Activated CD4-positive, alpha-beta T cell treated with anti-CD3 and anti-CD28 coated beads for 36 hours (primary cell): Measurements from ENCODE around the gene ENTHD1. TPM values are rescaled to one million over a fixed set of nuclear protein-coding genes. Genes with fewer than 3 reads are reported as not detected.

ENCODE experiments used
- ATAC-seq: fragments of 200-7000 bp; cut with Tn5 transposase; one replicate; pipeline ENCODE4 v1.10.0; 2021; ENCODE audit warnings: mild to moderate bottlenecking, moderate library complexity
- CTCF ChIA-PET: fragments of 350-600 bp; sonication (Branson Sonifier 250); formaldehyde crosslinking; loops from one replicate; lab custom pipeline; 2021; ENCODE audit warnings: antibody characterized with exemption; lab: Charles Lee
- POLR2A ChIA-PET: fragments of 350-600 bp; sonication (Branson Sonifier 250); formaldehyde crosslinking; loops from one replicate; lab custom pipeline; 2021; ENCODE audit warnings: antibody characterized with exemption, inconsistent platforms; lab: Charles Lee
- DNase-seq: peaks from one replicate; pipeline ENCODE4 v3.0.0-alpha.2; 2020
- H3K27ac Mint-ChIP-seq: one replicate; pipeline ENCODE4 v1.8.0; 2021; ENCODE audit warnings: mixed read lengths
- H3K27me3 Mint-ChIP-seq: one replicate; pipeline ENCODE4 v1.8.0; 2021; ENCODE audit warnings: mixed read lengths
- H3K36me3 Mint-ChIP-seq: one replicate; pipeline ENCODE4 v1.8.0; 2021; ENCODE audit warnings: low read depth, mixed read lengths
- H3K4me1 Mint-ChIP-seq: one replicate; pipeline ENCODE4 v1.8.0; 2021; ENCODE audit warnings: mixed read lengths
- H3K4me3 Mint-ChIP-seq: one replicate; pipeline ENCODE4 v1.8.0; 2021; ENCODE audit warnings: mild to moderate bottlenecking, moderate library complexity, mixed read lengths
- H3K9me3 Mint-ChIP-seq: one replicate; pipeline ENCODE4 v1.8.0; 2021; ENCODE audit warnings: low read depth, mixed read lengths
- intact Hi-C, 2 experiments: fragments of 100-400 bp; cut with DNase I in 1 of 2; cut with micrococcal nuclease in 1 of 2; formaldehyde crosslinking; loops; one replicate each; pipeline versions ENCODE4 v1.14.2 to v1.15.1; 2022 to 2024; cut with DNase I, micrococcal nuclease
- total RNA-seq, 2 experiments: library from RNA; stranded (reverse); gene quantifications; one replicate each; pipeline ENCODE4 v1.2.3, GENCODE V29; 2021

Gene ENTHD1, protein sequence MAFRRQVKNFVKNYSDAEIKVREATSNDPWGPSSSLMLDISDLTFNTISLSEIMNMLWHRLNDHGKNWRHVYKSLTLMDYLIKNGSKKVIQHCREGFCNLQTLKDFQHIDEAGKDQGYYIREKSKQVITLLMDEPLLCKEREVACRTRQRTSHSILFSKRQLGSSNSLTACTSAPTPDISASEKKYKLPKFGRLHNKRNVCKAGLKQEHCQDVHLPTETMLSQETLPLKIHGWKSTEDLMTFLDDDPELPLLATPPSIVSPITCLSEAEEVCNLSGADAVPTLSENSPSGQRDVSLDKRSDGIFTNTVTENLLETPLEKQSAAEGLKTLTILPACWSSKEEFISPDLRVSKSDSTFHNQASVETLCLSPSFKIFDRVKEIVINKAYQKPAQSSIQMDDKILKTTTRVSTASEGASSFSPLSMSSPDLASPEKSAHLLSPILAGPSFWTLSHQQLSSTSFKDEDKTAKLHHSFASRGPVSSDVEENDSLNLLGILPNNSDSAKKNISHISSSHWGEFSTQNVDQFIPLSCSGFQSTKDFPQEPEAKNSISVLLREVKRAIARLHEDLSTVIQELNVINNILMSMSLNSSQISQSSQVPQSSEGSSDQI
- under 1 TPM; 0.59 to 0.70 TPM for total RNA-seq

DNA sequence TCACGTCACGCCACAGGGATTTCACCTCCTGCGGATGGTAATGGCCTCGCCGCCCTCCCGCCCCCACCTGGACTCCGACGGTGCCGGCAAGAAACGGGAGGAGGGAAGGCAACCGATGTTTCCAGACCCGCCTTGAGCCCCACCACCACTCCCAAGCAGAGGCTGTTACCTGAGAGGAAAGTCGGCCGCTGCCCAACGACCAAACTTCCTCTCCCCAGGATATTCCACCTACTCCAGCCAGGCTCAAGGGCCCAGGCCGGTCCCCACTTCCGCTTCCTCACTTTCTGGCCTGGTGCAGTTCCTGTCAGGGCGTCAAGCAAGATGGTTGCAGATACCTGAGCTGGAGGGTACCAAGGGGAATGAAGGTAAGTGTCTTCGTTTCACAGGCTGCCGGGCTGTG lies at the start of gene ENTHD1:
Gene ENTHD1 (minus strand): TSS at position 235 of the 400 bp plus-strand sequence. CDS start 6,012 bp downstream, outside the sequence.
- H3K4me3 Mint-ChIP-seq = no peak within 1 kb of the TSS
- ATAC-seq = no peak
- H3K9me3 Mint-ChIP-seq = no peaks in the 10 kb centered on the region
- CTCF ChIA-PET = interaction anchor here (0.7 kb wide), 1 partner anchor 381 kb away, joined by 3 read pairs; no protein-coding TSS in a partner anchor
- H3K36me3 Mint-ChIP-seq = no peaks in the 10 kb centered on the region
- no peak for DNase-seq
- POLR2A ChIA-PET = no interaction called here
- no peak within 1 kb of the TSS for H3K27ac Mint-ChIP-seq
- intact Hi-C loops = no loop called here
- H3K4me1 Mint-ChIP-seq = peaks cover 18% of the 10 kb centered on the region
- no peaks in the 10 kb centered on the region for H3K27me3 Mint-ChIP-seq

DNA sequence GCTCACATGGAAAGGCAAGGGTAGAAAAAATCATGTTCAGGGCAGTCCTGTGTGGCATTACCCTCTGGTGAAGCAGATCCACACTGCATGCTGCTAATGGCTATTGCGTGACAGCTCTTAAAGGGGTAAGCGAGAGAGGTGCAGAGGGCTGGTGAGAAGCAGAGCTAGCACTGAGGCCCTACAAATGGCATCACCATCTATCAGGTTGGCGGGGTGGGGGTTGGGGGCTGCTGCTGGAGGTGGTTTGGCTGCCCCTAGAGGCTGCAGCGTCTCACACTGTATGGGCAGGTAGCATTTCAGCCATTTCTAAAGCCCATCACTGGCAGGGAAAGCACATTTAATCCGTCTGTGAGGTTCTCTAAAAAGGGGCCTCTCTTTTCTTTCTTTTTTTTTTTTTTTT lies 49.8 kb upstream of the ENTHD1 start:
- intact Hi-C loops = loop anchor here (5.0 to 10.0 kb wide), 3 partner anchors 321 to 401 kb away; partner anchors contain the start of gene ADSL (in 1 of the 2)
- Mint-ChIP-seq H3K9me3 (no peaks in the 10 kb centered on the region), H3K27ac (peak overlapping the region; percentile 90), H3K27me3 (no peaks in the 10 kb centered on the region), H3K4me3 (peak overlapping the region; percentile 57), H3K36me3 (no peaks in the 10 kb centered on the region), H3K4me1 (peaks cover 92% of the 10 kb centered on the region)
- ATAC-seq = peak; percentile 15
- DNase-seq = peak; percentile 72
- ChIA-PET CTCF (interaction anchor here (0.6 to 2.9 kb wide), 17 partner anchors 8 to 450 kb away, joined by 3 to 29 read pairs (median 4); no protein-coding TSS in a partner anchor), POLR2A (interaction anchor here (0.6 to 1.3 kb wide), 3 partner anchors 9 to 441 kb away, joined by 3 to 4 read pairs (median 3); partner anchors contain the start of gene MIEF1)

DNA sequence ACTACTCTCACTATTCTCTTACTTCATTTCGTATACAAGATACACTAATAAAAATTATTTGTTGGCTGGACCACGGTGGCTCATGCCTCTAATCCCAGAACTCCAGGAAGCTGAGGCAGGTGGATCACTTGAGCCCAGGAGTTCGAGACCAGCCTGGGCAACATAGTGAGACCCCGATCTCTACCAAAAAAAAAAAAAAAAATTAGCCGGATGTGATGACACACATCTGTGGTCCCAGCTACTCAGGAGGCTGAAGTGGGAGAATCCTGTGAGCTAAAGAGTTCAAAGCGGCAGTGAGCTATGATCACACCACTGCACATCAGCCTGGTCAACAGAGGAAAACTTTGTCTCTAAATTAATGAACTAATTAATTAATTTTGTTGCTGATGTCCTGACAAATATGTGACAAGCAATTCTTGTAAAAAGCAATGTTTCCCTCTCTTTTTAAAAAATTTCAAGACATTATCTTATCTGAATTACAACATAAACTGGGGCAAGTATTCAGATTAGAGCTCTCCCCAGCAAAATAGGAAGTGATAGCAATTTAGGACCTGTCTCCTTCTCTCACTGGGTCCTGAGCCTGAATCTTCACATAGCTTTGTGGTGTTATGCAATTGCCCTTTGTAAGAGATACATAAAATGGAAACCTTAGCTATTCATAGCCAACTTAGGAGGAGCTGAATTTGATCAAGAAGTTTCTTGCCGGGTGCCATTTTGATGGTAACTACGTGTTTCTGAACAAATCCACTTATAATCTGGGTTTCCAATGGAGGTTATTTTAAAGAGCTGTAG lies 49.1 kb upstream of the ENTHD1 start:
- CTCF ChIA-PET = interaction anchor here (0.6 to 2.9 kb wide), 21 partner anchors 8 to 450 kb away, joined by 3 to 29 read pairs (median 4); no protein-coding TSS in a partner anchor
- no peaks in the 10 kb centered on the region for H3K9me3 Mint-ChIP-seq
- ATAC-seq = peak; percentile 20

DNA sequence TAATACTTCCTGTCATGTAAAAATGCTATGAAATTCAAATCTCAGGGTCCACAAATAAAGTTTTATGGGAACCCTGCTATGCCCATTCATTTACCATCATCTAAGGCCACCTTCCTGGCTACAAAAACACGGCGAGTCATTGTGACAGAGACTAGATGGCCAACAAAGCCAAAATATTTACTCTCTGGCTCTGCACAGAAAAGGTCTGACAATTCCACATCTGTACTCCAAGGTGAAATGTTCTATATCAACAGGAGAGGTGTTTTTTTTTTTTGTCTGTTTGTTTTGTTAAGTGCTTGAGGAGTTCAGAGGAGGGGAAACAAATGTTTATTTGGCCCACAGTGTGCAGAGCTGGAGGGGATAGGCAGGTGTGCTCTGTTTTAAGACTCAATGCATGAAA lies 48.0 kb upstream of the ENTHD1 start:
- DNase-seq = no peak
- H3K36me3 Mint-ChIP-seq = no peaks in the 10 kb centered on the region
- no peaks in the 10 kb centered on the region for H3K27me3 Mint-ChIP-seq
- ChIA-PET POLR2A (no interaction called here), CTCF (interaction anchor here (0.9 to 2.5 kb wide), 10 partner anchors 9 to 329 kb away, joined by 3 to 25 read pairs (median 5); no protein-coding TSS in a partner anchor)
- ATAC-seq = no peak
- H3K27ac Mint-ChIP-seq = peak overlapping the region; percentile 70
- no peak overlapping the region for H3K4me3 Mint-ChIP-seq
- H3K9me3 Mint-ChIP-seq = no peaks in the 10 kb centered on the region
- intact Hi-C loops = loop anchor here (2.0 to 10.0 kb wide), 4 partner anchors 319 to 407 kb away; partner anchors contain the start of gene ADSL (in 1 of the 2)
- H3K4me1 Mint-ChIP-seq = peaks cover 93% of the 10 kb centered on the region

More for the DNA sequence above, 49.1 kb upstream of the ENTHD1 start:
- no peaks in the 10 kb centered on the region for H3K36me3 Mint-ChIP-seq
- no peaks in the 10 kb centered on the region for H3K27me3 Mint-ChIP-seq
- peaks cover 93% of the 10 kb centered on the region for H3K4me1 Mint-ChIP-seq
- POLR2A ChIA-PET = interaction anchor here (0.6 to 1.3 kb wide), 8 partner anchors 10 to 701 kb away, joined by 3 to 6 read pairs (median 3); partner anchors contain the start of genes MIEF1 and TNRC6B
- intact Hi-C loops = loop anchor here (5.0 to 10.0 kb wide), 3 partner anchors 320 to 402 kb away; partner anchors contain the start of gene ADSL (in 1 of the 2)
- no peak for DNase-seq
- H3K27ac Mint-ChIP-seq = peak overlapping the region; percentile 90
- H3K4me3 Mint-ChIP-seq = peak overlapping the region; percentile 57

DNA sequence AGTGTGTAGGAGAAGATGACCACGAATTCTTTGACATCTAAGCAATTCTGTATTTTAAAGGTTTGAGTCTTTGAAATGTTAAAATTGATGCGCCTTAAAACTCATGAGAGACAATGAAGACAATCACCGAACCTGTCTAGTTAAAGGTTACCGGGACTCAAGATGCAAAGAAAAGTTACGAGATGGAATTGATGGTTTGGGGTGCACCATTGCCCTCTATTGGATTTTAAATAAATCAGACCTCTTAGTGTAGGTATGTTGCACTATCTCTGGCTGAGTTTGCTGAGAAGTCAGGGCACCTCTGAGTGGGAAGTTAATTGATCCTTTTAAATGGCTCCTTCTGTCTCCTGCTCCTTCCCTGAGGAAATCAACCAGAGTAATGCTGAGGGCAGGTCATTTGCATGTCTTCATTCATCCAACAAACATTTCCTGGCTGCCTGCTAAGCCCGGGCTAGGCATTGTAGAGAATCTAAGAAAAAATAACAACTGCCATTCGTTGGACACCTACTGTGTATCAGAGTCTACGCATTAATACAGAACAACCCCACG lies 47.3 kb upstream of the ENTHD1 start:
- DNase-seq (no peak), ATAC-seq (peak; percentile 39)
- Mint-ChIP-seq H3K4me1 (peaks cover 94% of the 10 kb centered on the region), H3K36me3 (no peaks in the 10 kb centered on the region), H3K27ac (peak overlapping the region; percentile 70), H3K27me3 (no peaks in the 10 kb centered on the region), H3K9me3 (no peaks in the 10 kb centered on the region), H3K4me3 (peak overlapping the region; percentile 21)
- intact Hi-C loops = loop anchor here (2.0 to 10.0 kb wide), 4 partner anchors 319 to 406 kb away; partner anchors contain the start of gene ADSL (in 1 of the 2)
- ChIA-PET CTCF (interaction anchor here (1.4 to 1.6 kb wide), 2 partner anchors 17 to 84 kb away, joined by 4 to 5 read pairs; no protein-coding TSS in a partner anchor), POLR2A (no interaction called here)

DNA sequence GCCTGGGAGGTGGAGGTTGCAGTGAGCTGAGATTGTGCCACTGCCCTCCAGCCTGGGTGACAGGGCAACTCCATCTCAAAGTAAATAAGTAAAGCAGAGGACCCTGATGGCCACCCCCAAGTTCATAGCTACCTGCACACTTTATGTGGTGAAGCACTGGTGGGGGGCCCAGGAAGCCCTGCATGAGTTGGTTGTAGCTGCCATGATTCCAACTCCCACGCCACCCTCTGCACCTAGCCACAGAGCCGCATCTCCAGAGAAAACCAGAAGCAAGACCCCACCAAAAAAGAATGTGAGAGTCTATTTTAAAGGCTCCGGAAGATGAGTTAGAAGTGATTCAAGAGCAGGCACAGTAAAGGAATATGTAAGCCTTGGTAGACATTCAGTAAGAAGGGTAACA lies 46.3 kb upstream of the ENTHD1 start:
- POLR2A ChIA-PET = no interaction called here
- intact Hi-C loops = loop anchor here (2.0 to 10.0 kb wide), 6 partner anchors 82 to 405 kb away; partner anchors contain the start of genes ADSL (in 1 of the 2) and RPS19BP1 (in 1 of the 2)
- Mint-ChIP-seq H3K9me3 (no peaks in the 10 kb centered on the region), H3K36me3 (no peaks in the 10 kb centered on the region), H3K4me3 (peak overlapping the region; percentile 21), H3K4me1 (peaks cover 93% of the 10 kb centered on the region), H3K27me3 (no peaks in the 10 kb centered on the region), H3K27ac (peak overlapping the region; percentile 70)
- DNase-seq = no peak
- CTCF ChIA-PET = interaction anchor here (0.6 to 4.3 kb wide), 6 partner anchors 12 to 405 kb away, joined by 3 to 18 read pairs (median 4); no protein-coding TSS in a partner anchor
- ATAC-seq = no peak

DNA sequence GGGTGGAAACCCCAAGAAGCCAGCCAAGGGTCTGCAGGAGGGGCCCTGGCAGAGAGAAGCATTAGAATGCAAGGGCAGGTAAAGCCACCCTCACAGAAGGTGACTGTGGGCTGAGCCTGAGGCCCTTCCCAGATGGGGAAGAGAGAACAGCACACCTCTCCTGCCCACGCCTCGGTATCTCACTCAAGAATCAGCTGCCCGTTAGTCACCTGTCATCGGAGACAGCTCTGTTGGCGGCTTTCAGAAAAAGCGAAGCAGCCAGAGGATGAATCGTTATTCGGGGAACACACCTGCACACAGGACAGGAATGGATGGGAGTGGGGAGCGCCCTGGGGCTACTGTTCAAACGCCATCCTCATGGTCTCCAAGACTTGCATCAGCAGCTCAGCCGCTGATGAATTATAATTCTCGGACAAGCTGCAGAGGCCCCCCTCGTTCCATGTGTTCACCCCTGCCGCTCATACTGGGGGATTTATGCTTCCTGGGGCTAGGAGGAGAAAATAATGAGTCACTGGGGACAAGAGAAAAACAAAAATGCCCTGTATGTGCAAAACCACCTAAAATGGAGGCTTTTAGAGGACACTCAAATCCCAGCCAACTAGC lies 45.0 kb upstream of the ENTHD1 start:
- Mint-ChIP-seq H3K9me3 (no peaks in the 10 kb centered on the region), H3K4me3 (peak overlapping the region; percentile 54), H3K36me3 (no peaks in the 10 kb centered on the region), H3K27ac (peak overlapping the region; percentile 92), H3K4me1 (peaks cover 93% of the 10 kb centered on the region), H3K27me3 (no peaks in the 10 kb centered on the region)
- POLR2A ChIA-PET = interaction anchor here (0.5 to 0.6 kb wide), 5 partner anchors 13 to 427 kb away, joined by 3 read pairs; no protein-coding TSS in a partner anchor
- intact Hi-C loops = loop anchor here in 1 of 2 experiments (5.0 to 10.0 kb wide), 2 partner anchors 84 to 404 kb away; partner anchors contain the start of gene RPS19BP1
- peak; percentile 81 for DNase-seq
- ATAC-seq = peak; percentile 58
- CTCF ChIA-PET = interaction anchor here (0.6 to 4.3 kb wide), 7 partner anchors 11 to 209 kb away, joined by 3 to 18 read pairs (median 4); no protein-coding TSS in a partner anchor

DNA sequence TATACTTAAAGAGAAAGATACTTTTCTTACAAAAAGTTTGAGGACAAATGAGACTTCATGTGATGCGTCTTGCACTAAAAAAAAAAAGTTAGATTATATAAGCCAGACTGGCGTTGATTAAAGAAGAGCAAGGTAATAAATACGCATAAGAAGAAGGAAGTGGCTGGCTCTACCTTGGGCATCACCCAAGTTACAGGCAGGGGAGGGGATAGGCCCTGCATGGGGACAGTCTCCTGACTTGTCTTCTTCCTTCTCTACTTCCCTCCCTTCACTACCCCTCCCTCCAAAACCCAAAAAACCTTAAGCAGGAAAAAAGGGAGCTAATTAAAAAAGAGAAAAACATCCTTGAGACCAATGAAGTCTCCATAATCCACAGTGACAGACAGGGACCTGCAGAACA lies 44.3 kb upstream of the ENTHD1 start:
- Mint-ChIP-seq H3K27me3 (no peaks in the 10 kb centered on the region), H3K9me3 (no peaks in the 10 kb centered on the region), H3K27ac (peak overlapping the region; percentile 92), H3K4me3 (peak overlapping the region; percentile 54), H3K4me1 (peaks cover 93% of the 10 kb centered on the region), H3K36me3 (no peaks in the 10 kb centered on the region)
- ChIA-PET CTCF (interaction anchor here (0.6 to 4.3 kb wide), 8 partner anchors 11 to 1975 kb away, joined by 3 to 18 read pairs (median 3); no protein-coding TSS in a partner anchor), POLR2A (interaction anchor here (0.6 kb wide), 3 partner anchors 14 to 32 kb away, joined by 3 read pairs; no protein-coding TSS in a partner anchor)
- ATAC-seq = no peak
- DNase-seq = peak; percentile 29
- intact Hi-C loops = loop anchor here in 1 of 2 experiments (5.0 to 10.0 kb wide), 2 partner anchors 84 to 403 kb away; partner anchors contain the start of gene RPS19BP1

DNA sequence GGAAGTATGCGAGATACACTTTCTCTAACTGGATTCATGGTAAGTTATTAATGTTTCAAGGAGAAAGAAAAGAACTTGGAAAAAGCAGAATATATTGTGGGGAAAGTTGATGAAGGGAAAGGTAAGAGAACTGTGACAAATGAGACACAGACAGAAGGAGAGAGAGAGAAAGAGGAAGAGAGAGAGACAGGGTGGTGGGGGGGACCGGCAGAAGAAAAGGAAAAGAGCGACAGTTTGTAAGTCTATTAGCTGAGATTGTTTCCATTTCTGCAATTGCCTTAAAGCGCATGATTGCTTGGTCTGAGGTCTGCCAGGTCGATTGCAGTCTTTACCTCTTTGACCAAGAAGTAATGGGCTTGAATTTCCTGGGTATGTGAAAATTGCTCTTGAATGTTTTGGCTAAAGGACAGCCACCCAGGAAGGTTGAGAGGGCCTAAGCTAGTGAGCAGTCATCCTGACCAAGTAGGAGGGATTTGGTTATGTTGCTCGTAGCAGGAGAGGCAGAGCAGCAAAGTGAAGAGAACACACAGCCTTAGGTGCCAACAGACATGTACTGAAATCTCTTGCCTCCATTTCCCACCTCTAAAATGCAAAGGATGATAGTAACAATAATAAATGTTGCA lies 43.1 kb upstream of the ENTHD1 start:
- Mint-ChIP-seq H3K4me3 (peak overlapping the region; percentile 69), H3K36me3 (no peaks in the 10 kb centered on the region), H3K27ac (peak overlapping the region; percentile 92), H3K9me3 (no peaks in the 10 kb centered on the region), H3K27me3 (no peaks in the 10 kb centered on the region), H3K4me1 (peaks cover 86% of the 10 kb centered on the region)
- ChIA-PET CTCF (interaction anchor here (0.5 to 4.3 kb wide), 10 partner anchors 9 to 257 kb away, joined by 3 to 18 read pairs (median 4); no protein-coding TSS in a partner anchor), POLR2A (interaction anchor here (0.7 to 1.1 kb wide), 2 partner anchors 11 to 30 kb away, joined by 3 to 9 read pairs; no protein-coding TSS in a partner anchor)
- ATAC-seq = no peak
- peak; percentile 18 for DNase-seq
- intact Hi-C loops = loop anchor here in 1 of 2 experiments (5.0 to 10.0 kb wide), 2 partner anchors 86 to 402 kb away; partner anchors contain the start of gene RPS19BP1
